NCI-H2196 (cell line): ENCODE data around the gene KRTAP4-12.
"Not testable (repeated sequence)": the region's sequence is repeated elsewhere in the genome, so short reads cannot be mapped to it uniquely, and the experiment has no call there.

Source experiments
- DNase-seq: peaks from one replicate; lab custom pipeline; 2025; ENCODE audit not compliant: unreplicated experiment; lab: John Stamatoyannopoulos, UW

KRTAP4-12 gene

DNA sequence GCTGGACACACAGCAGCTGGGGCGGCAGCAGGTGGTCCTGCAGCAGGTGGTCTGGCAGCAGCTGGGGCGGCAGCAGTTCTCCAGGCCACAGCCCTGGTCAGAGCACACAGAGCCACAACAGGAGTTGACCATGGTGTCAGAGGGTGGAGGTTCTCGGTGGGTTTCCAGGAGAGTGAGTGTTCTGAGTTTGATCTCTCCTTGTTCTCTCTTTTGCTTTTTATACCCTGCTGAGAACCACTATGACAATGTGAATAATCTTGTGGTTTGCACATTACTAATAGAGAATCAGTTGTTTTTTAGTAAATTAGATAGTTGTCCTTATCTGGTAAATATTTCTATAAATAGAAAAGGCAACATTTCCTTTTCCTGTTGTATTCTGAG is at the start of gene KRTAP4-12:
TSS of gene KRTAP4-12 (minus strand) at position 192 of the 381 bp plus-strand sequence. CDS start at position 132, 60 bp downstream.
- DNase-seq, result not testable (repeated sequence)

GRCh38 chr17:41171886-41172285 is 47.9 kb upstream of the KRTAP4-12 start:
- DNase-seq, result no peak

- no peak for DNase-seq
Measured at GRCh38 chr17:41168121-41168520, 44.1 kb upstream of the KRTAP4-12 start, which contains the start of gene KRTAP4-3. KRTAP4-3 (minus strand) TSS chr17:41168221; CDS start chr17:41168172, 49 bp downstream.

GRCh38 chr17:41167561-41167960 is 43.6 kb upstream of the KRTAP4-12 start:
- no peak for DNase-seq

- DNase-seq, result no peak
Measured at GRCh38 chr17:41163828-41164227, 39.8 kb upstream of the KRTAP4-12 start.

GRCh38 chr17:41160648-41161047 is 36.7 kb upstream of the KRTAP4-12 start, which contains the start of gene KRTAP4-4:
KRTAP4-4 (minus strand) TSS chr17:41160748; CDS start chr17:41160691, 57 bp downstream.
- DNase-seq, result no peak

GRCh38 chr17:41160190-41160589 is 36.2 kb upstream of the KRTAP4-12 start:
- not testable (repeated sequence) for DNase-seq

DNA sequence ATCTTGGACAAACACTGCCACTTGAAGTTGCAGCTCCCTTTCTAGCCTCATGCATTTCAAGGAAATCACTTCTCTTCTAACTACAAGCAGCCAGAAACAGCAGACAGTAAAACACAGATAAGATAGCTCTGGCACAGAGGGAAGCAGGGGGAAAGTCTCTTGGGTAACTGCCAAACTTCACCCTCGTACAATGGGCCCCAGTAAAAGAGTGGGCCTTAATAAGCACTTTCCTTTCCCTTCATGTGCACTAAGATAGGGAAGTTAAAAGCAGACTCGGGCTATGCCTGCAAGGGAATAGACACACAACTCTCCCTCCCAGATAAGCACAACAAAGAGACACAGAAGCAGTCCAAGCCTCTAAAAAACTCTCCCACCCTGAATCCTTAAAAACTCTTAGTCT is 29.9 kb upstream of the KRTAP4-12 start:
- DNase-seq, result no peak

- no peak for DNase-seq
Measured at GRCh38 chr17:41151525-41151924, 27.5 kb upstream of the KRTAP4-12 start.

GRCh38 chr17:41150026-41150425 is 26.0 kb upstream of the KRTAP4-12 start:
- no peak for DNase-seq

GRCh38 chr17:41149652-41149985 is 25.6 kb upstream of the KRTAP4-12 start, which contains the start of gene KRTAP4-5:
KRTAP4-5 (minus strand) TSS chr17:41149825; CDS start chr17:41149767, 58 bp downstream.
- DNase-seq, result no peak

DNA sequence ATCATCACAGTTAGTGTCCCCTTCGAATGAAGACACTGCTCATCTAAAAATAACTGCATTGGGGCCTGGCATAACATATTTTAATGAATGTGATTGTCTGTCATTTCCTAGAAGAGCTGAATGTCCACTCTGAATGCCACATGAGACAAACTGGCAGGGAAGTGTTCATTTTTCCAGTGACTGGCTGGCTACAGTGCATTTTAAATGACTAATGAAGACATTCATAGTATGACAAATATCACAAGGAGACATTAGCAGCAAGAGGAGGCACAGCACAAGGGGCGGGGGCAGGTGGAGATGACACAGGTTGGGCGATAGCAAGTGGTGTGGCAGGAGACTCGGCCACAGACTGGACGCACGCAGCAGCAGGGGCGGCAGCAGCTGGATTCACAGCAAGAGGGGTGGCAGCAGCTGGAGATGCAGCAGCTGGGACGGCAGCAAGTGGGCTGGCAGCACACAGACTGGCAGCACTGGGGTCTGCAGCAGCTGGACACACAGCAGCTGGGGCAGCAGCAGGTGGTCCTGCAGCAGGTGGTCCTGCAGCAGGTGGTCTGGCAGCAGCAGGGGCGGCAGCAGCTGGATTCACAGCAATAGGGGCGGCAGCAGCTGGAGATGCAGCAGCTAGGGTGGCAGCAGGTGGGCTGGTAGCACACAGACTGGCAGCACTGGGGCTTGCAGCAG is 25.1 kb upstream of the KRTAP4-12 start:
- not testable (repeated sequence) for DNase-seq

- no peak for DNase-seq
Measured at GRCh38 chr17:41147531-41148204, 23.7 kb upstream of the KRTAP4-12 start.

GRCh38 chr17:41145261-41145660 is 21.3 kb upstream of the KRTAP4-12 start:
- no peak for DNase-seq

GRCh38 chr17:41144846-41145245 is 20.9 kb upstream of the KRTAP4-12 start:
- no peak for DNase-seq

DNA sequence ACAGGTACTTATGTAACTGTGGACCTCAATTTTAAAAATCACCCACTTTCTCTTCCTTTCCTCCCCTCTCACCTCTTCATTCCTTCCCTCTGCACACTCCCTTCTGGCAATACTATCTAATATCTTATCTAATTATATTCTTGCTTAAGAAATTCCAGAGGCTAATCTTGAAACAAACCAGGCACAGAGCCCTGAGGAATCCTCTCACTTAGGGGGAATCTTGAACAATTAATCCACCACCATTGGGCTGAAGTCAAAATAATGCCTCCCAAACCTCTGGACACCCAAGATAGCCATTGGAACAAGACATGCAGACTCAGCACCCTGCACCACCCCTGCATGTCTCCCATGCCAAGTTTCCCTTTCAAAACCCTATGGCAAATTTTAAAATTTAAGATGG is 17.4 kb upstream of the KRTAP4-12 start:
- no peak for DNase-seq

- no peak for DNase-seq
Measured at GRCh38 chr17:41140360-41141131, 16.6 kb upstream of the KRTAP4-12 start, which contains the start of gene KRTAP4-6. KRTAP4-6 (minus strand) TSS chr17:41140544; CDS start chr17:41140487, 57 bp downstream.

DNA sequence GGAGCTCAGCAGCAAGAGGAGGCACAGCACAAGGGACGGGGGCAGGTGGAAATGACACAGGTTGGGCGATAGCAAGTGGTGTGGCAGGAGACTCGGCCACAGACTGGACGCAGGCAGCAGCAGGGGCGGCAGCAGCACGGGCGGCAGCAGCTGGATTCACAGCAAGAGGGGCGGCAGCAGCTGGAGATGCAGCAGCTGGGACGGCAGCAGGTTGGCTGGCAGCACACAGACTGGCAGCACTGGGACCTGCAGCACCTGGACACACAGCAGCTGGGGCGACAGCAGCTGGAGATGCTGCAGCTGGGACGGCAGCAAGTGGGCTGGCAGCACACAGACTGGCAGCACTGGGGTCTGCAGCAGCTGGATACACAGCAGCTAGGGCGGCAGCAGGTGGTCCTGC is 15.9 kb upstream of the KRTAP4-12 start:
- not testable (repeated sequence) for DNase-seq

- DNase-seq, result no peak
Measured at GRCh38 chr17:41133880-41134735, 10.1 kb upstream of the KRTAP4-12 start.

- no peak for DNase-seq
Measured at GRCh38 chr17:41131979-41132378, 8.0 kb upstream of the KRTAP4-12 start.

DNA sequence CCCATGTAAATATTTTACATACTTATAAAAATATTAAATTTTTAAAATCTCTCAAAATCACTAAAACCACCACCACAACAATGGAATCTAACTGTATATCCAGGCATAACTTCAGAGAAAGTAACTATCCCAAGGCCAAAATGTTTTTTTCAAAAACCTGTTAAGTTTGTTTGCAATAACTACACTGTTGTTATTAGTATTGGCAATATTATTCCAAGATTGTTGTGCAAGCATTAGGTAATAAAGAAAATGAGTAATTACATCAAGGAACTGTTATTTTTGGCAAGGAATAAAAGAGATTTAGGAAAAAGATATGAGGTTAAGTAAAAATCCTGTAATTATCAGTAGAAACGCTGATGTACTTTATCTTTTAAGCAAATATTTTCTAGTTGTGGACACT is 3.4 kb upstream of the KRTAP4-12 start:
- no peak for DNase-seq
